GM18868 (cell line): Measurements from ENCODE around the gene NLRP4.

Source experiments
- ATAC-seq: cut with Tn5 transposase; IDR thresholded peaks from one replicate; pipeline ENCODE4 v1.9.1; 2021; ENCODE audit warnings: mild to moderate bottlenecking, moderate library complexity; ENCODE audit not compliant: unreplicated experiment

Gene NLRP4

GRCh38 chr19:55836340-55836739, at the start of gene NLRP4:
TSS of gene NLRP4 (plus strand) at chr19:55836540. CDS start at chr19:55852081, 15,541 bp downstream.
- ATAC-seq: no peak

- ATAC-seq: no peak
Observed at GRCh38 chr19:55795021-55795420, 41.3 kb upstream of the NLRP4 start.

- no peak for ATAC-seq
Observed at GRCh38 chr19:55801416-55801815, 34.9 kb upstream of the NLRP4 start.

- no peak for ATAC-seq
Observed at GRCh38 chr19:55802281-55802680, 34.1 kb upstream of the NLRP4 start.

- ATAC-seq: no peak
Observed at GRCh38 chr19:55809381-55810058, 26.8 kb upstream of the NLRP4 start.

GRCh38 chr19:55811340-55811739, 25.0 kb upstream of the NLRP4 start:
- ATAC-seq: no peak

- no peak for ATAC-seq
Observed at GRCh38 chr19:55812449-55812848, 23.9 kb upstream of the NLRP4 start.

- no peak for ATAC-seq
Observed at GRCh38 chr19:55813906-55814305, 22.4 kb upstream of the NLRP4 start.

- peak; percentile 41 for ATAC-seq
Observed at GRCh38 chr19:55820037-55820436, 16.3 kb upstream of the NLRP4 start.

- peak; percentile 67 for ATAC-seq
Observed at GRCh38 chr19:55830656-55831055, 5.7 kb upstream of the NLRP4 start.

GRCh38 chr19:55831846-55832245, 4.5 kb upstream of the NLRP4 start, which contains the start of gene NLRP11:
TSS of gene NLRP11 (minus strand) at chr19:55831999. CDS start at chr19:55818174, 13,825 bp downstream.
- no peak for ATAC-seq

GRCh38 chr19:55832676-55833075, 3.7 kb upstream of the NLRP4 start:
- no peak for ATAC-seq

GRCh38 chr19:55838251-55838650, 1.9 kb downstream of the NLRP4 start:
- no peak for ATAC-seq

GRCh38 chr19:55838906-55839305, 2.6 kb downstream of the NLRP4 start:
- ATAC-seq: no peak

GRCh38 chr19:55855160-55855559, 18.8 kb downstream of the NLRP4 start:
- no peak for ATAC-seq

- ATAC-seq: peak; percentile 75
Observed at GRCh38 chr19:55857149-55857548, 20.8 kb downstream of the NLRP4 start.

GRCh38 chr19:55857974-55858373, 21.6 kb downstream of the NLRP4 start:
- no peak for ATAC-seq

- no peak for ATAC-seq
Observed at GRCh38 chr19:55858401-55858800, 22.1 kb downstream of the NLRP4 start.

GRCh38 chr19:55858969-55859368, 22.6 kb downstream of the NLRP4 start:
- no peak for ATAC-seq

- ATAC-seq: no peak
Observed at GRCh38 chr19:55866521-55866920, 30.2 kb downstream of the NLRP4 start.

GRCh38 chr19:55867101-55867500, 30.8 kb downstream of the NLRP4 start:
- ATAC-seq: no peak

GRCh38 chr19:55870736-55871135, 34.4 kb downstream of the NLRP4 start:
- no peak for ATAC-seq

- no peak for ATAC-seq
Observed at GRCh38 chr19:55877211-55877610, 40.9 kb downstream of the NLRP4 start.
